ENCODE measurements around the gene ADH4.
"Not testable (repeated sequence)": the region's sequence is repeated elsewhere in the genome, so short reads cannot be mapped to it uniquely, and the experiment has no call there.

ADH4 gene

DNA sequence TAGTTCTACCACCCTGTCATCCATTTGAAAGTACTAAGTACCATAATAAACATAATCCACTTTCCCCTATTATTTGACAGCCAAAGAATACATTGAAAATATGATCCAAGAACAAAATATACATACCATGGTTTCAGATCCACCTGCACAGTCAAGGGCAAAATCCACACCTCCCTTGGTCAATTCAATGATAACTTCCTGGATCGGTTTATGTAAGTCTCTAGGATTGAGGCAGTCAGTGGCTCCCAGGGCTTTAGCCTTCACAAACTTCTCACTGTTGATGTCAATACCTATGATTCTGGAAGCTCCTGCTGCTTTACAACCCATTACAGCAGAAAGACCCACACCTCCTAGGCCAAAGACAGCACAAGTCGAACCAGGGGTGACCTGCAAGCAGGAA, 12.7 kb downstream of the ADH4 start:
- Histone ChIP-seq H3K9ac (ENCODE audit: low read length) (no peak overlapping the region), H3K9me3 (ENCODE audit: low read length) (no peaks in the 10 kb centered on the region), H3K27me3 (ENCODE audit: control insufficient read depth in 1 of 2, insufficient read depth in 2 of 2, low read length in 2 of 2) (no peaks in the 10 kb centered on the region), H3K27ac (ENCODE audit: low read depth, low read length) (no peak overlapping the region), H3K4me1 (ENCODE audit: insufficient read depth, low read length) (no peaks in the 10 kb centered on the region), H3K36me3 (ENCODE audit: insufficient read depth, low read length) (no peaks in the 10 kb centered on the region), H3K4me3 (ENCODE audit: low read depth in 1 of 2, low read length in 2 of 2) (no peak overlapping the region)

GRCh38 chr4:99126376-99126775, 17.7 kb downstream of the ADH4 start:
- Histone ChIP-seq H3K9me3 (ENCODE audit: low read length) (no peaks in the 10 kb centered on the region), H3K27ac (ENCODE audit: low read depth, low read length) (no peak overlapping the region), H3K36me3 (ENCODE audit: insufficient read depth, low read length) (no peaks in the 10 kb centered on the region), H3K4me1 (ENCODE audit: insufficient read depth, low read length) (no peaks in the 10 kb centered on the region), H3K27me3 (ENCODE audit: control insufficient read depth in 1 of 2, insufficient read depth in 2 of 2, low read length in 2 of 2) (no peaks in the 10 kb centered on the region), H3K9ac (ENCODE audit: low read length) (no peak overlapping the region), H3K4me3 (ENCODE audit: low read depth in 1 of 2, low read length in 2 of 2) (no peak overlapping the region)

DNA sequence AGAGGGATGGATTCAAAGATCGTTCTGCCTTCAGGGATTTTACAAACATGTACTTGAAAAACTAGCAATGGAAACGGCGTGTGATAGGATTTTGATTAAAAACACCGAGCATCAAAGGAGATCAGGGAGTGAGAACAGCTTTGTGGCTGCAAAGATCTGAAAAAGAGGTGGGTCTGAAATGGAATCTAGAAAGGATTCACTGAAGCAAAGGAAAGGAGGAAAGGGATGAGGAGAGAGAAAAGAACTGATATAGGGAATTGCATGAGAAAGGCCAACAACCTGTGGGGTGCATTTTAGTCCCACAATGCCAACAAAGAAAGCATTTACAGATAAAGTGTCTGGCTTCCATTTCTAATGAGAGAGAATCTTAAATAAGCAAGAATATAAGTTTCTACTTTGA, 23.1 kb downstream of the ADH4 start:
- Histone ChIP-seq H3K9me3 (ENCODE audit: low read length) (no peaks in the 10 kb centered on the region), H3K27me3 (ENCODE audit: control insufficient read depth in 1 of 2, insufficient read depth in 2 of 2, low read length in 2 of 2) (no peaks in the 10 kb centered on the region), H3K4me3 (ENCODE audit: low read depth in 1 of 2, low read length in 2 of 2) (no peak overlapping the region), H3K27ac (ENCODE audit: low read depth, low read length) (no peak overlapping the region), H3K4me1 (ENCODE audit: insufficient read depth, low read length) (no peaks in the 10 kb centered on the region), H3K36me3 (ENCODE audit: insufficient read depth, low read length) (no peaks in the 10 kb centered on the region), H3K9ac (ENCODE audit: low read length) (no peak overlapping the region)

- Histone ChIP-seq H3K27ac (ENCODE audit: low read depth, low read length) (no peak overlapping the region), H3K36me3 (ENCODE audit: insufficient read depth, low read length) (no peaks in the 10 kb centered on the region), H3K9ac (ENCODE audit: low read length) (no peak overlapping the region), H3K9me3 (ENCODE audit: low read length) (no peaks in the 10 kb centered on the region), H3K4me1 (ENCODE audit: insufficient read depth, low read length) (no peaks in the 10 kb centered on the region), H3K4me3 (ENCODE audit: low read depth in 1 of 2, low read length in 2 of 2) (no peak overlapping the region), H3K27me3 (ENCODE audit: control insufficient read depth in 1 of 2, insufficient read depth in 2 of 2, low read length in 2 of 2) (no peaks in the 10 kb centered on the region)
Observed at GRCh38 chr4:99120501-99120900, 23.6 kb downstream of the ADH4 start.

- Histone ChIP-seq H3K9me3 (ENCODE audit: low read length) (no peaks in the 10 kb centered on the region), H3K36me3 (ENCODE audit: insufficient read depth, low read length) (no peaks in the 10 kb centered on the region), H3K4me3 (ENCODE audit: low read depth in 1 of 2, low read length in 2 of 2) (no peak overlapping the region), H3K9ac (ENCODE audit: low read length) (no peak overlapping the region), H3K27me3 (ENCODE audit: control insufficient read depth in 1 of 2, insufficient read depth in 2 of 2, low read length in 2 of 2) (no peaks in the 10 kb centered on the region), H3K27ac (ENCODE audit: low read depth, low read length) (no peak overlapping the region), H3K4me1 (ENCODE audit: insufficient read depth, low read length) (no peaks in the 10 kb centered on the region)
Observed at GRCh38 chr4:99117876-99118693, 26.0 kb downstream of the ADH4 start.

- not testable (repeated sequence) for H3K4me3 ChIP-seq (ENCODE audit: low read depth in 1 of 2, low read length in 2 of 2); H3K27ac ChIP-seq (ENCODE audit: low read depth, low read length); H3K36me3 ChIP-seq (ENCODE audit: insufficient read depth, low read length); H3K9me3 ChIP-seq (ENCODE audit: low read length); H3K9ac ChIP-seq (ENCODE audit: low read length); H3K27me3 ChIP-seq (ENCODE audit: control insufficient read depth in 1 of 2, insufficient read depth in 2 of 2, low read length in 2 of 2); H3K4me1 ChIP-seq (ENCODE audit: insufficient read depth, low read length)
Observed at GRCh38 chr4:99117122-99117841, 26.8 kb downstream of the ADH4 start.

DNA sequence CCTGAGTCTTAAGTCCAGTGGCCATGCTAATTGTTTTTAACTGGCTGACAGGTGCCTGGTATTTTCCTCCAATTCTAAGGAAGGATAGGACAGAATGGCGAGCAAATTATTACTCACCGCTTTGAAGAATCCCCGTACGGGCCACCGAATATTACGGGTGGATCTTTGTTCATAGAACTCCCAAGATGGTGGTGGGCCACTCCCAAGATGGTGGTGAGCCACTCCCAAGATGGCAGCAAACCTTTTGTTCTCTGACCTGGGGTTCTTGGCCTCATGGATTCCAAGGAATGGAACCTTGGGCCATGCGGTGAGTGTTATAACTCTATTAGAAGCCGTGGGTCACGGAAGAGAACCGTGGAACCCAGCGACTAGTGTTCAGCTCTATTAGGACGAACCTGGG, 34.8 kb downstream of the ADH4 start:
- not testable (repeated sequence) for H3K9me3 ChIP-seq (ENCODE audit: low read length); H3K4me3 ChIP-seq (ENCODE audit: low read depth in 1 of 2, low read length in 2 of 2); H3K9ac ChIP-seq (ENCODE audit: low read length); H3K27ac ChIP-seq (ENCODE audit: low read depth, low read length); H3K27me3 ChIP-seq (ENCODE audit: control insufficient read depth in 1 of 2, insufficient read depth in 2 of 2, low read length in 2 of 2); H3K4me1 ChIP-seq (ENCODE audit: insufficient read depth, low read length); H3K36me3 ChIP-seq (ENCODE audit: insufficient read depth, low read length)

DNA sequence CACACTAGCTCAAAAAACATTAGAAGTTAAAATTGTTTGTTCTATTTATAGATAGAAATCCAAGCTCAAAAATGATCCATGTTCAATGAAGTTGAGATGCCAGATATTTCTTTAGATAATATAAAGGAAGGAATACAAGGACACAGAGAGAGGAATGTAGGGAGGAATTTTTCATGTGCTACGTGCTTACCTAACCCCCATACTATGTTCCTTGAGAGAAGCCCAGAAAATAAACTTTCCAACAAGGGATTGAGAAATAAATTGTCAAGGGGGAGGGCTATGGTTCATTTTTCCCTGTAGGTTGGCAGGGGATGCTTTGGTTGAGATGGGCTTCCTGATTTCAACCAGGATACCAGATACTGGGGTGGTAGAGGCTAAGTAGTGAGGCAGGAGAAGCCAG, 39.9 kb downstream of the ADH4 start:
- Histone ChIP-seq H3K4me3 (ENCODE audit: low read depth in 1 of 2, low read length in 2 of 2) (no peak overlapping the region), H3K4me1 (ENCODE audit: insufficient read depth, low read length) (no peaks in the 10 kb centered on the region), H3K36me3 (ENCODE audit: insufficient read depth, low read length) (no peaks in the 10 kb centered on the region), H3K27me3 (ENCODE audit: control insufficient read depth in 1 of 2, insufficient read depth in 2 of 2, low read length in 2 of 2) (no peaks in the 10 kb centered on the region), H3K27ac (ENCODE audit: low read depth, low read length) (no peak overlapping the region), H3K9ac (ENCODE audit: low read length) (no peak overlapping the region), H3K9me3 (ENCODE audit: low read length) (no peaks in the 10 kb centered on the region)

GRCh38 chr4:99103166-99103565, 40.9 kb downstream of the ADH4 start:
- Histone ChIP-seq H3K4me1 (ENCODE audit: insufficient read depth, low read length) (no peaks in the 10 kb centered on the region), H3K9ac (ENCODE audit: low read length) (no peak overlapping the region), H3K36me3 (ENCODE audit: insufficient read depth, low read length) (no peaks in the 10 kb centered on the region), H3K9me3 (ENCODE audit: low read length) (no peaks in the 10 kb centered on the region), H3K27ac (ENCODE audit: low read depth, low read length) (no peak overlapping the region), H3K4me3 (ENCODE audit: low read depth in 1 of 2, low read length in 2 of 2) (no peak overlapping the region), H3K27me3 (ENCODE audit: control insufficient read depth in 1 of 2, insufficient read depth in 2 of 2, low read length in 2 of 2) (no peaks in the 10 kb centered on the region)

- no peaks in the 10 kb centered on the region for H3K36me3 ChIP-seq (ENCODE audit: insufficient read depth, low read length)
- no peaks in the 10 kb centered on the region for H3K9me3 ChIP-seq (ENCODE audit: low read length)
- no peaks in the 10 kb centered on the region for H3K4me1 ChIP-seq (ENCODE audit: insufficient read depth, low read length)
- H3K4me3 ChIP-seq (ENCODE audit: low read depth in 1 of 2, low read length in 2 of 2), result no peak overlapping the region
- no peaks in the 10 kb centered on the region for H3K27me3 ChIP-seq (ENCODE audit: control insufficient read depth in 1 of 2, insufficient read depth in 2 of 2, low read length in 2 of 2)
- H3K9ac ChIP-seq (ENCODE audit: low read length), result no peak overlapping the region
- H3K27ac ChIP-seq (ENCODE audit: low read depth, low read length), result no peak overlapping the region
Observed at GRCh38 chr4:99102634-99103033, 41.5 kb downstream of the ADH4 start.

DNA sequence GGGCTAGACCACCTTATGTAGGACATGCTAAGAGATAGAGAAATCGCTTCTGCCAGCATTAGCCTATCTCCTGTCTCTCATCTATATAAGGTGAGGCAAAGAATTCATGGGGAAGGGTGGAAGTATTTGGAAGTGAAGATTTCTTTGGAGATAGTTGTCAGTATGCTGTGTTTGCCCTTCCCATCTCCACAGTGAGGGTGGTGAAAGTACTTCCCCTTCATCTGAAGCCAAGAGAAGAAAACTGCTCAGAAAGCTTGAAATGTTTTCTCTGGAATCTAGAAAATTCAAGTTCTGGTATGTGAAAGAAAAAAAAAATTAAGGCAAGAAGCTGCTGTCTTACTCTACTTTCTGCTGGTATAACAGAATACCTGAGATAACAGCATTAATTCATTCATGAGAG, 43.2 kb downstream of the ADH4 start:
- Histone ChIP-seq H3K36me3 (ENCODE audit: insufficient read depth, low read length) (no peaks in the 10 kb centered on the region), H3K9me3 (ENCODE audit: low read length) (no peaks in the 10 kb centered on the region), H3K27me3 (ENCODE audit: control insufficient read depth in 1 of 2, insufficient read depth in 2 of 2, low read length in 2 of 2) (no peaks in the 10 kb centered on the region), H3K27ac (ENCODE audit: low read depth, low read length) (no peak overlapping the region), H3K9ac (ENCODE audit: low read length) (no peak overlapping the region), H3K4me1 (ENCODE audit: insufficient read depth, low read length) (no peaks in the 10 kb centered on the region), H3K4me3 (ENCODE audit: low read depth in 1 of 2, low read length in 2 of 2) (no peak overlapping the region)

GRCh38 chr4:99099814-99100213, 44.3 kb downstream of the ADH4 start:
- not testable (repeated sequence) for H3K36me3 ChIP-seq (ENCODE audit: insufficient read depth, low read length); H3K9ac ChIP-seq (ENCODE audit: low read length); H3K4me1 ChIP-seq (ENCODE audit: insufficient read depth, low read length); H3K9me3 ChIP-seq (ENCODE audit: low read length); H3K27ac ChIP-seq (ENCODE audit: low read depth, low read length); H3K27me3 ChIP-seq (ENCODE audit: control insufficient read depth in 1 of 2, insufficient read depth in 2 of 2, low read length in 2 of 2); H3K4me3 ChIP-seq (ENCODE audit: low read depth in 1 of 2, low read length in 2 of 2)

Data from muscle layer of colon (tissue), 2 donors.